Common myeloid progenitor, CD34-positive (primary cell): Measurements from ENCODE around the gene GRM8.

Source experiments
- CTCF ChIA-PET: fragments of 350-600 bp; sonication (Branson Sonifier 250); formaldehyde crosslinking; loops from one replicate; lab custom pipeline; 2021; ENCODE audit warnings: antibody characterized with exemption; lab: Charles Lee
- POLR2A ChIA-PET: fragments of 350-600 bp; sonication (Branson Sonifier 250); formaldehyde crosslinking; loops from one replicate; lab custom pipeline; 2021; ENCODE audit warnings: antibody characterized with exemption; lab: Charles Lee
- DNase-seq, 3 donors: peaks; one replicate each; pipeline versions ENCODE4 v3.0.0 to v3.0.0-alpha.2; 2013
- H3K27ac ChIP-seq, 2 experiments: 1 replicate in 1 of 2; 2 replicates in 1 of 2; pipeline ENCODE4 v1.7.0; 2013; ENCODE audit warnings: inconsistent platforms in 2 of 2, low read length in 2 of 2, mild to moderate bottlenecking in 2 of 2, low read depth in 1 of 2, moderate library complexity in 1 of 2; ENCODE audit not compliant: severe bottlenecking in 2 of 2, insufficient read depth in 1 of 2, poor library complexity in 1 of 2
- H3K27me3 ChIP-seq, 5 experiments: replicated peaks in 2 of 5; 1 replicate in 3 of 5; 2 replicates in 2 of 5; pipeline versions ENCODE4 v1.6.1 to v1.7.0; 2013; ENCODE audit warnings: low read length in 4 of 5, mild to moderate bottlenecking in 2 of 5, moderate library complexity in 2 of 5, inconsistent platforms in 1 of 5; ENCODE audit not compliant: insufficient read depth in 5 of 5, control insufficient read depth in 4 of 5
- H3K36me3 ChIP-seq, 4 experiments: 1 replicate in 2 of 4; 2 replicates in 2 of 4; pipeline versions ENCODE4 v1.6.1 to v1.7.0; 2013; ENCODE audit warnings: low read length in 3 of 4, control low read depth in 1 of 4, mild to moderate bottlenecking in 1 of 4; ENCODE audit not compliant: control insufficient read depth in 4 of 4, insufficient read depth in 4 of 4
- H3K4me1 ChIP-seq, 4 experiments: 1 replicate in 3 of 4; 2 replicates in 1 of 4; pipeline versions ENCODE4 v1.6.1 to v1.7.1; 2013; ENCODE audit warnings: low read length in 3 of 4, mild to moderate bottlenecking in 3 of 4, control low read depth in 1 of 4, inconsistent platforms in 1 of 4, moderate library complexity in 1 of 4; ENCODE audit not compliant: control insufficient read depth in 4 of 4, insufficient read depth in 4 of 4; ENCODE audit errors: control extremely low read depth in 1 of 4
- H3K4me3 ChIP-seq, 7 experiments: 1 replicate in 4 of 7; 2 replicates in 3 of 7; pipeline versions ENCODE4 v1.5.1 to v1.7.0; 2013; ENCODE audit warnings: mild to moderate bottlenecking in 7 of 7, low read length in 6 of 7, moderate library complexity in 6 of 7, inconsistent platforms in 2 of 7, low read depth in 2 of 7, control low read depth in 1 of 7; ENCODE audit not compliant: insufficient read depth in 4 of 7, control insufficient read depth in 1 of 7; ENCODE audit errors: extremely low read depth in 1 of 7
- H3K9me3 ChIP-seq, 5 experiments: 1 replicate in 4 of 5; 2 replicates in 1 of 5; pipeline versions ENCODE4 v1.6.1 to v1.7.1; 2013; ENCODE audit warnings: low read length in 4 of 5, mild to moderate bottlenecking in 2 of 5, inconsistent platforms in 1 of 5, low read depth in 1 of 5, moderate library complexity in 1 of 5; ENCODE audit not compliant: control insufficient read depth in 4 of 5, insufficient read depth in 2 of 5; ENCODE audit errors: control extremely low read depth in 1 of 5
- WGBS: methylation state at CpG from one replicate; pipeline ENCODE4 v1.1.5; 2013; ENCODE audit not compliant: insufficient coverage; 5-methylcytosine and 5-hydroxymethylcytosine counted together

The GRM8 gene

DNA sequence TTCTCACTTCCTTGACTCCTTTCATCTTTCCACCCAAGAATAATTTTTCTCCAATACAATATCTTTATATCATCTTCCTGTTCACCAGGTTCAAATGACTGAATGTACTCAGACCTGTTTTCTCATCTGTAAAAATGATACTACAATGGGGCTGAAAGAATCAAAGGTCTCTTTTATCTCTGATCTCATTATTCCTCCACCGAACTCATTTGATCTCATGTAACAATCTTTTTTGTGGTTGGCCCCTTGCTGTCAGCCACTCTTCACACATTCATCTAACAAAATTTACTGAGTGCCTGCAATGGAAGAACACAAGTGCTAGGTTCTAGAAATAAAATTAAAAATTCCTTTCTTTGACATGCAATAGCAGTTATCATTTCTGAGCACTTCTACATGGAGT, 65.0 kb downstream of the GRM8 start:
- no peaks in the 10 kb centered on the region for H3K27me3 ChIP-seq
- H3K27ac ChIP-seq, result no peak overlapping the region
- H3K36me3 ChIP-seq, result no peaks in the 10 kb centered on the region
- WGBS, result no CpG with 5 or more reads among the region's 1 CpG
- no peaks in the 10 kb centered on the region for H3K4me1 ChIP-seq
- no peaks in the 10 kb centered on the region for H3K9me3 ChIP-seq
- ChIA-PET POLR2A (no interaction called here), CTCF (no interaction called here)
- DNase-seq, result no peak
- H3K4me3 ChIP-seq, result no peak overlapping the region

DNA sequence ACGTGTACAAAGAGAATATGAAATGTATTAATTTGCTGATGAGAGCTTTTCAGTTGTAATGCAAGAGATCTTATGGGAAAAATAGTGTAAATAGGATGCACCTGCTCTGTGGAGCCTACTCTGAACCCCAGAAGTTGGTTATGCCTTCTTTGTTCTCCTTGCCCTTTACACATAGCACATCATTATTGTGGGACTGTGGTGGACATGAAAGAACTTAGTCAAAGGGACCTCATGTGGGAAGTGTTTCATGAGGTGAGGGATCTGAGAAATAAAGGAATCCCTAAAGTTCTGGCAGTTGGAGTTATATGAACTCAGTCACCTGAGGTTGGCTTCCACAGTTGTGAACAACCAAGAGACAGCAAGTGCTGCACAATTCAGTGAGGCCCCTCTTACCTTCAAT, 66.1 kb downstream of the GRM8 start:
- ChIA-PET POLR2A (no interaction called here), CTCF (no interaction called here)
- no peaks in the 10 kb centered on the region for H3K27me3 ChIP-seq
- no peaks in the 10 kb centered on the region for H3K4me1 ChIP-seq
- WGBS, result no CpG with 5 or more reads among the region's 1 CpG
- no peaks in the 10 kb centered on the region for H3K36me3 ChIP-seq
- no peak for DNase-seq
- no peak overlapping the region for H3K27ac ChIP-seq
- no peaks in the 10 kb centered on the region for H3K9me3 ChIP-seq
- no peak overlapping the region for H3K4me3 ChIP-seq

DNA sequence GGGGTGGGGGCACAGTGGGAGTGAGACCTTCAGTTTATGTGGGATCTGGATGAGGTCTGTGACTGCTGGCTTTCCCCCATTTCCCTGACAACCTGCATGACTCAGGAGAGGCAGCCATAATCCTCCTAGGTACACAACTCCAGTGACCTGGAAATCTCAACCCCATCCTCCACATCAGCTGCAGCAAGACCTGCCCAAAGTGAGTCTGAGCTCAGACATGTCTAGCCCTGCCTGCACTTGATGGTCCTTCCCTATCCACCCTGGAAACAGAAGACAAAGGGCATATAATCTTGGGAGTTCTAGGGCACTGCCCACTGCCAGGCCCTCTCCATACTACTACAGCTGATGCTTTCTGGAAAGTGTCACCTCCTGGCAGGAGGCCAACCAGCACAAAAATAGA, 75.6 kb downstream of the GRM8 start:
- CTCF ChIA-PET, result no interaction called here
- POLR2A ChIA-PET, result no interaction called here
- H3K36me3 ChIP-seq, result no peaks in the 10 kb centered on the region
- no peak for DNase-seq
- H3K27me3 ChIP-seq, result no peaks in the 10 kb centered on the region
- peaks cover 0 to 2% (median 0%) of the 10 kb centered on the region in 5 experiments for H3K9me3 ChIP-seq
- no peak overlapping the region for H3K27ac ChIP-seq
- H3K4me1 ChIP-seq, result no peaks in the 10 kb centered on the region
- no peak overlapping the region for H3K4me3 ChIP-seq

DNA sequence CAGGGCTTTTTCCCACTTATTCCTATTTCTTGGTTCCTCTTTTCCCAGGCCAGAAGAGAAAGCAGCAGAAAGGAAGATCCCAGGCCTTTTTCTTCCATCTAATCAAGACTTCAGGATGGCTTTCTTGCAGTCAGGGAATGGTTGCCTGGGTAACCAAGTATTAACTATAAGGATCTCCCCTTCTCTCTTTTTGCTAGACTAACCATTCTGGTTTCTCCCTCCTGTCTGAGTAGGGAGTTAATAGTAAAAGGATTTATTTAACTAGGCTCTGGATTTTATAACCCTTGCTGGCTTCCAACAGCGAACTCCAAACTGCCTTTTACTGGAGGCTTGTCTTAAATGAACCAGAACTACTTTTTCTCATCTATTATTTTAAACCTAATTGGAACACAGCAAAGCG, 90.4 kb downstream of the GRM8 start:
- no peak for DNase-seq
- Histone ChIP-seq H3K9me3 (no peaks in the 10 kb centered on the region), H3K36me3 (no peaks in the 10 kb centered on the region), H3K27ac (no peak overlapping the region), H3K4me1 (no peaks in the 10 kb centered on the region), H3K4me3 (no peak overlapping the region), H3K27me3 (no peaks in the 10 kb centered on the region)
- WGBS, result no CpG with 5 or more reads among the region's 2 CpGs
- ChIA-PET POLR2A (no interaction called here), CTCF (no interaction called here)

DNA sequence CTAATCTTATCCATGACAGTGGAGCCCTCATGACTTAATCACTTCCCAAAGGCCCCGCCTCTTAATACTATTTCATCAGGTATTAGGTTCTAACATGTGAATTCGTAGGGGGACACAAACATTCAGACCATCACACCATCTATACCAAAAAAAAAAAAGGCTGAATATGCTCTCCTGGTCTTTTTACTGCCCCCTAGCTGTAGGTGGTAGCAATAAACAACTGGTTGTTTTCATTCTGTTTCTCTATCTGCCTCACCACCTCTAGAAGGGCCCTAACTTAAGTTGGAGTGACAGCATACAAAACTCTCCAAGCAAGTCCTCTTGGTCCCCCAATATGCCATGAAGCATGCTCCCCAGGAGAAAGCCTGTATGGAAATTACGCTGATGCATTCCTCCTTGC, 94.1 kb downstream of the GRM8 start:
- H3K4me1 ChIP-seq, result no peaks in the 10 kb centered on the region
- H3K4me3 ChIP-seq, result no peak overlapping the region
- no peaks in the 10 kb centered on the region for H3K36me3 ChIP-seq
- ChIA-PET CTCF (no interaction called here), POLR2A (no interaction called here)
- H3K9me3 ChIP-seq, result peaks cover 0 to 3% (median 0%) of the 10 kb centered on the region in 5 experiments
- no peak overlapping the region for H3K27ac ChIP-seq
- no peak for DNase-seq
- no CpG with 5 or more reads among the region's 3 CpGs for WGBS
- no peaks in the 10 kb centered on the region for H3K27me3 ChIP-seq

DNA sequence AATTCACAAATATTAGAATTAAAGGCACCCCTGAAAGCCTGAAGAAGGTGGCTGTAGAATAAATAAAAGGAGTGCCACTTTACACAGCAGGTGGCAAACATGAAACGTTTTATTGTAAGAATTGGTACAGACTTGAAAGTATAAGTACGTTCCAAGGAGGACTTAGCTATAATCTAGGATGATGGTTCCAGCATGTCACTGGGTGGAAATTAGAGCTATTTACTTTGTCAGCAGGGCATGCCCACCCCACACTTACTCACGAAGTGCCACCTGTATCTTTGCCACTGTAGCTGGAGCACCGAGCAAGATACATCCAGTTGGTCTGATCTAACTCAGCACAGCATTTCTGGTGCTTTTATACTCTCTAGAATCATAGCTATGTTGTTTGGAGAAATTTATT, 97.8 kb downstream of the GRM8 start:
- Histone ChIP-seq H3K36me3 (no peaks in the 10 kb centered on the region), H3K27me3 (peaks cover 0 to 2% (median 0%) of the 10 kb centered on the region in 5 experiments), H3K4me3 (no peak overlapping the region), H3K9me3 (peaks cover 0 to 3% (median 0%) of the 10 kb centered on the region in 5 experiments), H3K27ac (no peak overlapping the region), H3K4me1 (no peaks in the 10 kb centered on the region)
- DNase-seq, result no peak
- WGBS, result 95% methylated on average over 2 of the region's 4 CpGs
- ChIA-PET CTCF (interaction anchor here (0.5 kb wide), 1 partner anchor 253 kb away, joined by 3 read pairs; no protein-coding TSS in a partner anchor), POLR2A (no interaction called here)

DNA sequence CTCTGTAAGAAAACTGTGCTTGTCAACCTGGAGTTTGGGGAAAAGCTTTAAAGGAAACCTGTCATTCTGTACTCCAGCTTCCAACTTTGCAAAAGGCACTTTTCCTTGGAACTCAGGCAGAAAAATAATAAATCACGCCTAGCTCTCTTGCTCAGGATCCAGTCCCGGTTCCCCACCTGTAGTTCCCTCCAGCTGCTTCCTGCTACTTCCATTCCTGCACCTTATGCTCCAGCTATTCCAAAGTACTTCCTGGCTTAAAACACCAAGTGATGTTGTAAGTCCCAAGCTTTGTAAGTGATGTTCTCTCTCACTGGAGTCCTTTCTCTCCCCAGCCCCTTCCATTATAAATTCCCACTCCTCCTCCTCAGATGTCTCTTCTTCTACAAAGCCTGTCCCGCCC, 98.6 kb downstream of the GRM8 start:
- H3K27me3 ChIP-seq, result peaks cover 0 to 2% (median 0%) of the 10 kb centered on the region in 5 experiments
- H3K4me1 ChIP-seq, result no peaks in the 10 kb centered on the region
- POLR2A ChIA-PET, result no interaction called here
- no peaks in the 10 kb centered on the region for H3K36me3 ChIP-seq
- H3K27ac ChIP-seq, result no peak overlapping the region
- no peak overlapping the region for H3K4me3 ChIP-seq
- 83% methylated on average over 3 of the region's 3 CpGs for WGBS
- CTCF ChIA-PET, result no interaction called here
- no peak for DNase-seq
- H3K9me3 ChIP-seq, result peaks cover 0 to 3% (median 0%) of the 10 kb centered on the region in 5 experiments
